Measurements from ENCODE around the gene NPBWR2.

Gene NPBWR2

GRCh38 chr20:64106981-64107735, at the start of gene NPBWR2:
Gene NPBWR2, minus strand, starts transcription at chr20:64107565. Its CDS starts 734 bp downstream, at chr20:64106831.
- ATAC-seq (replicated peaks; ENCODE audit: extremely low read depth, poor library complexity, severe bottlenecking): peak; percentile 66

GRCh38 chr20:64156136-64156885, 48.9 kb upstream of the NPBWR2 start:
- DNase-seq (ENCODE audit: low spot score in 2 of 2) (no peak), ATAC-seq (replicated peaks; ENCODE audit: extremely low read depth, poor library complexity, severe bottlenecking) (no peak)
- H3K27ac Mint-ChIP-seq (ENCODE audit: low read depth): no peak overlapping the region
- H3K36me3 Mint-ChIP-seq (ENCODE audit: insufficient read depth): no peaks in the 10 kb centered on the region
- H3K4me1 Mint-ChIP-seq: peaks cover 4% of the 10 kb centered on the region
- no peaks in the 10 kb centered on the region for H3K9me3 Mint-ChIP-seq
- peaks cover 27% of the 10 kb centered on the region for H3K27me3 Mint-ChIP-seq
- no peak overlapping the region for H3K4me3 Mint-ChIP-seq

More at GRCh38 chr20:64106981-64107735, at the start of gene NPBWR2:
- no peak for DNase-seq (ENCODE audit: low spot score in 2 of 2)
- H3K9me3 Mint-ChIP-seq: no peaks in the 10 kb centered on the region
- peaks cover 24% of the 10 kb centered on the region for H3K27me3 Mint-ChIP-seq
- H3K27ac Mint-ChIP-seq (ENCODE audit: low read depth): peak within 1 kb of the TSS; percentile 26
- peaks cover 6% of the 10 kb centered on the region for H3K4me1 Mint-ChIP-seq
- no peak within 1 kb of the TSS for H3K4me3 Mint-ChIP-seq
- peaks cover 1% of the 10 kb centered on the region for H3K36me3 Mint-ChIP-seq (ENCODE audit: insufficient read depth)

GRCh38 chr20:64155258-64156135, 48.1 kb upstream of the NPBWR2 start:
- no peak overlapping the region for H3K27ac Mint-ChIP-seq (ENCODE audit: low read depth)
- peaks cover 19% of the 10 kb centered on the region for H3K27me3 Mint-ChIP-seq
- peaks cover 4% of the 10 kb centered on the region for H3K4me1 Mint-ChIP-seq
- no peaks in the 10 kb centered on the region for H3K36me3 Mint-ChIP-seq (ENCODE audit: insufficient read depth)
- H3K4me3 Mint-ChIP-seq: no peak overlapping the region
- no peak for ATAC-seq (replicated peaks; ENCODE audit: extremely low read depth, poor library complexity, severe bottlenecking)
- no peaks in the 10 kb centered on the region for H3K9me3 Mint-ChIP-seq
- no peak for DNase-seq (ENCODE audit: low spot score in 2 of 2)

GRCh38 chr20:64154590-64155257, 47.4 kb upstream of the NPBWR2 start:
- H3K9me3 Mint-ChIP-seq: no peaks in the 10 kb centered on the region
- ATAC-seq (replicated peaks; ENCODE audit: extremely low read depth, poor library complexity, severe bottlenecking) (no peak), DNase-seq (ENCODE audit: low spot score in 2 of 2) (no peak)
- H3K27ac Mint-ChIP-seq (ENCODE audit: low read depth): no peak overlapping the region
- H3K4me3 Mint-ChIP-seq: no peak overlapping the region
- peaks cover 4% of the 10 kb centered on the region for H3K4me1 Mint-ChIP-seq
- peaks cover 11% of the 10 kb centered on the region for H3K27me3 Mint-ChIP-seq
- H3K36me3 Mint-ChIP-seq (ENCODE audit: insufficient read depth): no peaks in the 10 kb centered on the region

GRCh38 chr20:64153861-64154589, 46.7 kb upstream of the NPBWR2 start:
- ATAC-seq (replicated peaks; ENCODE audit: extremely low read depth, poor library complexity, severe bottlenecking) (no peak), DNase-seq (ENCODE audit: low spot score in 2 of 2) (no peak)
- Mint-ChIP-seq H3K9me3 (no peaks in the 10 kb centered on the region), H3K4me3 (no peak overlapping the region), H3K4me1 (peaks cover 3% of the 10 kb centered on the region), H3K27me3 (peaks cover 4% of the 10 kb centered on the region), H3K36me3 (ENCODE audit: insufficient read depth) (no peaks in the 10 kb centered on the region), H3K27ac (ENCODE audit: low read depth) (no peak overlapping the region)

GRCh38 chr20:64153410-64153809, 46.0 kb upstream of the NPBWR2 start:
- Mint-ChIP-seq H3K36me3 (ENCODE audit: insufficient read depth) (no peaks in the 10 kb centered on the region), H3K9me3 (no peaks in the 10 kb centered on the region), H3K4me3 (no peak overlapping the region), H3K4me1 (no peaks in the 10 kb centered on the region), H3K27ac (ENCODE audit: low read depth) (no peak overlapping the region), H3K27me3 (no peaks in the 10 kb centered on the region)
- ATAC-seq (replicated peaks; ENCODE audit: extremely low read depth, poor library complexity, severe bottlenecking): no peak
- DNase-seq (ENCODE audit: low spot score in 2 of 2): no peak

GRCh38 chr20:64152906-64153305, 45.5 kb upstream of the NPBWR2 start:
- no peak for ATAC-seq (replicated peaks; ENCODE audit: extremely low read depth, poor library complexity, severe bottlenecking)
- Mint-ChIP-seq H3K36me3 (ENCODE audit: insufficient read depth) (no peaks in the 10 kb centered on the region), H3K9me3 (no peaks in the 10 kb centered on the region), H3K27me3 (no peaks in the 10 kb centered on the region), H3K4me3 (no peak overlapping the region), H3K27ac (ENCODE audit: low read depth) (no peak overlapping the region), H3K4me1 (no peaks in the 10 kb centered on the region)
- DNase-seq (ENCODE audit: low spot score in 2 of 2): no peak

GRCh38 chr20:64151633-64152530, 44.5 kb upstream of the NPBWR2 start:
- ATAC-seq (replicated peaks; ENCODE audit: extremely low read depth, poor library complexity, severe bottlenecking) (no peak), DNase-seq (ENCODE audit: low spot score in 2 of 2) (no peak)
- Mint-ChIP-seq H3K4me3 (no peak overlapping the region), H3K9me3 (no peaks in the 10 kb centered on the region), H3K36me3 (ENCODE audit: insufficient read depth) (no peaks in the 10 kb centered on the region), H3K4me1 (no peaks in the 10 kb centered on the region), H3K27ac (ENCODE audit: low read depth) (no peak overlapping the region), H3K27me3 (no peaks in the 10 kb centered on the region)

- Mint-ChIP-seq H3K36me3 (ENCODE audit: insufficient read depth) (no peaks in the 10 kb centered on the region), H3K27me3 (no peaks in the 10 kb centered on the region), H3K4me1 (no peaks in the 10 kb centered on the region), H3K27ac (ENCODE audit: low read depth) (no peak overlapping the region), H3K9me3 (no peaks in the 10 kb centered on the region), H3K4me3 (no peak overlapping the region)
- no peak for DNase-seq (ENCODE audit: low spot score in 2 of 2)
- ATAC-seq (replicated peaks; ENCODE audit: extremely low read depth, poor library complexity, severe bottlenecking): no peak
These were observed 43.6 kb upstream of the NPBWR2 start for GRCh38 chr20:64150756-64151632.

- Mint-ChIP-seq H3K36me3 (ENCODE audit: insufficient read depth) (no peaks in the 10 kb centered on the region), H3K4me1 (no peaks in the 10 kb centered on the region), H3K27me3 (peaks cover 3% of the 10 kb centered on the region), H3K9me3 (peaks cover 3% of the 10 kb centered on the region), H3K27ac (ENCODE audit: low read depth) (no peak overlapping the region), H3K4me3 (no peak overlapping the region)
- DNase-seq (ENCODE audit: low spot score in 2 of 2): no peak
- ATAC-seq (replicated peaks; ENCODE audit: extremely low read depth, poor library complexity, severe bottlenecking): no peak
These were observed 42.6 kb upstream of the NPBWR2 start for GRCh38 chr20:64149809-64150560.
